HEK293T (cell line): ENCODE data around the gene PCSK2.
A peak's percentile ranks its signal among the peaks of the same experiment; 100 is the strongest.

Experiments
- CTCF ChIA-PET: fragments of 350-600 bp; formaldehyde crosslinking; extraction: SDS; loops from one replicate; lab custom pipeline; 2021; ENCODE audit warnings: antibody characterized with exemption, inconsistent platforms; lab: Yijun Ruan, JAX
- POLR2A ChIA-PET: fragments of 350-600 bp; formaldehyde crosslinking; extraction: SDS; loops from one replicate; lab custom pipeline; 2020; ENCODE audit warnings: antibody characterized with exemption, inconsistent platforms; lab: Yijun Ruan, JAX
- DNase-seq: peaks from one replicate; pipeline ENCODE4 v3.0.0; 2012; ENCODE audit warnings: mixed read lengths; ENCODE audit errors: extremely low spot score
- ARNT ChIP-seq: fragments of 450-650 bp; IDR thresholded peaks from 2 replicates; pipeline ENCODE4 v1.6.1; 2017; ENCODE audit warnings: mild to moderate bottlenecking
- BHLHE40 ChIP-seq: fragments of 450-650 bp; IDR thresholded peaks from 2 replicates; pipeline ENCODE4 v1.6.1; 2016; ENCODE audit warnings: mild to moderate bottlenecking, moderate library complexity, borderline replicate concordance
- CTBP1 ChIP-seq: fragments of 450-650 bp; IDR thresholded peaks from 2 replicates; pipeline ENCODE4 v1.6.1; 2016; ENCODE audit warnings: borderline replicate concordance
- ELF4 ChIP-seq: fragments of 450-650 bp; IDR thresholded peaks from 2 replicates; pipeline ENCODE4 v1.6.1; 2017; ENCODE audit warnings: antibody characterized with exemption
- FOXA1 ChIP-seq: fragments of 450-650 bp; IDR thresholded peaks from 2 replicates; pipeline ENCODE4 v1.6.1; 2016; ENCODE audit warnings: mild to moderate bottlenecking
- FOXK2 ChIP-seq: fragments of 450-650 bp; IDR thresholded peaks from 2 replicates; pipeline ENCODE4 v1.6.1; 2016; ENCODE audit warnings: mild to moderate bottlenecking
- FOXM1 ChIP-seq: fragments of 450-650 bp; IDR thresholded peaks from 2 replicates; pipeline ENCODE4 v1.6.1; 2017; ENCODE audit warnings: mild to moderate bottlenecking, borderline replicate concordance
- HDGF ChIP-seq: fragments of 450-650 bp; IDR thresholded peaks from 2 replicates; pipeline ENCODE4 v1.6.1; 2017; ENCODE audit warnings: antibody characterized with exemption, borderline replicate concordance
- L3MBTL2 ChIP-seq: fragments of 450-650 bp; conservative IDR thresholded peaks from 2 replicates; pipeline ENCODE4 v1.6.1; 2016; ENCODE audit warnings: mild to moderate bottlenecking
- LEF1 ChIP-seq: fragments of 450-650 bp; IDR thresholded peaks from 2 replicates; pipeline ENCODE4 v1.6.1; 2017; ENCODE audit warnings: mild to moderate bottlenecking, borderline replicate concordance
- NFRKB ChIP-seq: fragments of 450-650 bp; IDR thresholded peaks from 2 replicates; pipeline ENCODE4 v1.6.1; 2016; ENCODE audit warnings: mild to moderate bottlenecking, moderate library complexity
- SP1 ChIP-seq: fragments of 450-650 bp; IDR thresholded peaks from 2 replicates; pipeline ENCODE4 v1.6.1; 2017
- SUZ12 ChIP-seq: fragments of 450-650 bp; IDR thresholded peaks from 2 replicates; pipeline ENCODE4 v1.6.1; 2016; ENCODE audit warnings: mild to moderate bottlenecking
- TARDBP ChIP-seq: fragments of 450-650 bp; IDR thresholded peaks from 2 replicates; pipeline ENCODE4 v1.6.1; 2016
- ZNF384 ChIP-seq: fragments of 450-650 bp; IDR thresholded peaks from 2 replicates; pipeline ENCODE4 v1.6.1; 2016
- TF ChIP-seq, protein P1 (sequence below): fragments of 450-650 bp; IDR thresholded peaks from 2 replicates; pipeline ENCODE4 v1.6.1; 2016

PCSK2 gene

DNA sequence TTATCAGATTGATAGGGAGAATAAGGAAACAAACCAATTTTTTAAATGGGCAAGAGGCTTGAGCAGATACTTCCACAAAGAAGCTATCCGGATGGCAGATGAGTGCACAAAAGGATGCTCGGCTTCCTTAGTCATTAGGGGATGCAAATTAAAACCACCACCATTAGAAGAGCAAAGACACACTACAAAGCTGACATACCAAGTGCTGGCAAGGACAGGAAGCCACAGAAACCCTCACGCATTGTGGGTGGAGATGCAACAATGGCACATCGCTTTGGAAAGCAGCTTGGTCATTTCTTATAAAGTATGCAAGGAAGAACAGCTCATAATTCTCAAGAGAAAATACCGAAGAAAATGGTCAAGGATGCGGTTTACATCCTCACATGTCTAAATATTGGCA is 284.6 kb downstream of the PCSK2 start:
- CTCF ChIA-PET: no interaction called here
- no peak for DNase-seq
- TF ChIP-seq HDGF: no peak
- TF ChIP-seq FOXK2: no peak
- TF ChIP-seq ZNF384: no peak
- TF ChIP-seq ARNT: no peak
- TF ChIP-seq FOXM1: no peak
- TF ChIP-seq LEF1: no peak
- TF ChIP-seq, protein P1, sequence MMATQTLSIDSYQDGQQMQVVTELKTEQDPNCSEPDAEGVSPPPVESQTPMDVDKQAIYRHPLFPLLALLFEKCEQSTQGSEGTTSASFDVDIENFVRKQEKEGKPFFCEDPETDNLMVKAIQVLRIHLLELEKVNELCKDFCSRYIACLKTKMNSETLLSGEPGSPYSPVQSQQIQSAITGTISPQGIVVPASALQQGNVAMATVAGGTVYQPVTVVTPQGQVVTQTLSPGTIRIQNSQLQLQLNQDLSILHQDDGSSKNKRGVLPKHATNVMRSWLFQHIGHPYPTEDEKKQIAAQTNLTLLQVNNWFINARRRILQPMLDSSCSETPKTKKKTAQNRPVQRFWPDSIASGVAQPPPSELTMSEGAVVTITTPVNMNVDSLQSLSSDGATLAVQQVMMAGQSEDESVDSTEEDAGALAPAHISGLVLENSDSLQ: no peak
- TF ChIP-seq BHLHE40: no peak
- no peak for TF ChIP-seq SP1
- no peak for TF ChIP-seq FOXA1
- TF ChIP-seq SUZ12: no peak
- no peak for TF ChIP-seq CTBP1
- TF ChIP-seq L3MBTL2: no peak
- POLR2A ChIA-PET: no interaction called here

DNA sequence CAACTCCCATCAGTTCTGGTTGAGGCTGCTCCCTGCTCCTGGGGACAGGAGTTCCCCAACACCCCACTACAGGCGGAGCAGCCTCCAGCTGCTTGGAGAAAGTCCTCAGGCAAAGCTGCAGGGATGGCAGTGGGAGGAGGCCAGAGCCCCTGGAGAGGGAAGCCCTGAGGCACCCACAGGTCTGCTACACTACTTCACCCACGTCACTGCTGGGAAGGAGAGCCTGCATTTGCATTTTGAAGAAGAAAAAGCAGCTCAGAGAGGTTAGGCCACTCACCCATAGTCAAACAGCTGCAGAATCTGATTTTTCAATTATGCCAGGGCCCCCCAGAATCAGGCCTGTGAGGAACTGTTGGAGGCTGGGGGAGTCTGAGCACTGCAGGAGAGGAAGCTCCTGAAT is 287.1 kb downstream of the PCSK2 start:
- CTCF ChIA-PET: interaction anchor here (0.9 kb wide), 1 partner anchor 135 kb away, joined by 3 read pairs; no protein-coding TSS in a partner anchor
- TF ChIP-seq ARNT (no peak), TARDBP (no peak), SP1 (no peak), FOXA1 (no peak), BHLHE40 (no peak), FOXK2 (no peak), SUZ12 (no peak), CTBP1 (no peak), ZNF384 (no peak), NFRKB (no peak), HDGF (no peak), L3MBTL2 (no peak), LEF1 (no peak)
- TF ChIP-seq, protein P1: no peak
- POLR2A ChIA-PET: no interaction called here

DNA sequence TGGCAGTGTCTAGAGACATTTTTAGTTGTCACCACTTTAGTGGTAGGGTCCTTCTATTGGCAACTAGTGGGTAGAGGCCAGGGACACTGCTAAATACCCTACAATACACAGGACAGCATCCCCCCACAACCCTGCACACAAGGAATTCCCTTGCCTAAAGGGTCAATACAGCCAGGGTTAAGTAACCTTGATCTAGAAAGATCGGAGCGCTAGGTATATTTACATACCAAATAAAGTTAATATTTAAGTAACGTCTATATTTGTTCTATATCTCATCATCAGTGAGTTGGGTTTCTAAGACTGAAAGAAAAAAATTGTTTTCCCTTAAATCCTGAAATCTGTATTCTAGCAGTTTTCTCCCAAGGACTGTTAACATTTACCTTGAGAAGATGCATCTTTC is 288.2 kb downstream of the PCSK2 start:
- CTCF ChIA-PET: no interaction called here
- no peak for TF ChIP-seq L3MBTL2
- TF ChIP-seq ARNT: no peak
- TF ChIP-seq FOXA1: no peak
- TF ChIP-seq HDGF: no peak
- no peak for TF ChIP-seq TARDBP
- TF ChIP-seq, protein P1: no peak
- TF ChIP-seq FOXK2: no peak

More for the DNA sequence above, 287.1 kb downstream of the PCSK2 start:
- DNase-seq: no peak

DNA sequence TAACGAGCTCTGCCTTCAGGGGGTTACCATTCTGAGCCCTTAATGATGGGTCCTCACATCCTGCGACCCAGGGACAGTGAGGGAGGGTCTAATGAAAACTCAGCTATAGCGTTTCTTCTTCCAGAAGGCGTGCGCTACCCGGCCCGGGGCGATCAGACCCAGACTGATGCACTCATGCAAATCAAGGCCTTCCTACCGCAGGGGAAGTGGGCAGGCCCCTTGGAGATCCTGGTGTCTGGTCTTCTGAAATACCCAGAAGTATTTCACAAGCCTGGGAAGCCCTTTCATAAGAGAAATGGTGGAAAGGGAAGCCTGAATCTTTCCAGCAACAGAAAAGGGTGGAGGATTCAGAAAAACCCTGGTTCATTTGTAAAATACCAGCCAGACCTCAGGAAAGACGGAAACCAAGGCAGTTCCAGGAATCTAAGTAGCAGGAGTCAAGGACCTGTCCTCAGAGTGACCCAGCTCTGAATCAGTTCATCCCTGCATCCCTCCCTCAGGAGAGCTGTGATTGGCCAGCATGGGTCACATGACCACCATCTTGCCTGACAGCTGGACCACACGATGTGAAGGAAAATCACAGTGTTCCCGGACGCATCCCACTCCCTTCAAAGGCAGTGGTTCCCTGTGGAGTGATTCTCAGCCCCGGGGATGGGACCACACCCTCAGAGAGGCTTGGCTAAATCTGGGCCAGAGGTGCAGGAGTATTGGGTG is 291.7 kb downstream of the PCSK2 start:
- POLR2A ChIA-PET: no interaction called here
- CTCF ChIA-PET: no interaction called here
- DNase-seq: peak; percentile 39
- TF ChIP-seq ELF4 (no peak), FOXK2 (no peak), CTBP1 (no peak), SP1 (no peak), LEF1 (no peak), HDGF (no peak)

More for the DNA sequence above, 288.2 kb downstream of the PCSK2 start:
- no peak for DNase-seq
- POLR2A ChIA-PET: no interaction called here

DNA sequence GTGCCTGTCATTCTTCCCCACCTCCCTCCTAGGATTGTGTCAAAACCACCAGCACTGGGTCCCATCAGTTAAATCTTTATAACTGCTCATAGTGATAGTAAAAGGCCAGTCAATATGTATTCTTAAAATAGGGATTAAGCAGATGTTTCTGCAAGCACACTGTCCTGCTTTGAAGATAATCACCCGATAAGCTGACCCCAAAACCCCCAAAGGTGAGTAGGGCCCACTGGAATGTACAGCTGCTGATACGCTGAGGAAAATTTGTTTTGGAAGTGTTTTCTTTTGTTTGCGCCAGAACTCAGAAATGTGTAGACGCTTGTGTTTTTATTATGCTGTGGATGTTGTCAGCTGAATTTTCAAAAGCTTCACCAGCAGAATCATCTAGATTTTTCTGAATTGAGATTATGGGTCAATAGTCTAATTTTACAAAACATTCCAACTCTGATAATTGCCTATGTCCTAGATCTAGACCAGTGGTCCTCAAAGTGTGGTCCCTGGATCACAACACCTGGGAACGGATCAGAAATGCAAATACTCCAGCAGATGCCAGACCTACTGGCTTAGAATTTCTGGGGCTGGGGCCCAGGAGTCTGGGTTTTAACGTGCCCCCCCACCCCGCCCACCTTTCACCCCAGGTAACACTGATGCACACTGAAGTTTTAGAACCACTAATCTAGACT is 292.9 kb downstream of the PCSK2 start:
- ChIA-PET POLR2A (no interaction called here), CTCF (no interaction called here)
- TF ChIP-seq SP1 (no peak), ELF4 (no peak)
- DNase-seq: no peak

DNA sequence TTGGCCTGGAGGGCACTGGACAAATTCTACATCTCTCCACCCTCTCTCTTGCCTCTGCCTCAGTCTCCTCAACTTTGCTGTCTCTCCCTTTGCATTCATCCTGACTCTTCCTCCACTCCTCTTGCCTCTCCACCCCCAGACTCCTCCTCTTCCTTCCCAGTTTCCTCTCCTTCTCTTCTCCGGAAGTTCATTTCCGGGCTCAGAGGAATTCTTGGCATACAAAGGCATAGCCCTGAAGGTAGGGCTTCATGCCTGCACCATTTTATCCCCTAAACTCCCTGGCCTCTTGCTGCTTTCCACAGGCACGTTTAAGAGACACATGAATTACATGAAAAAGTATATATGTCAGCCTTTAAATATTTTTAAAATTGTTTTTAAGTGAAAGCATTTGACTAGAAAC is 293.7 kb downstream of the PCSK2 start:
- no peak for TF ChIP-seq TARDBP
- TF ChIP-seq SP1: no peak
- TF ChIP-seq FOXA1: no peak
- no peak for TF ChIP-seq ZNF384
- TF ChIP-seq BHLHE40: no peak
- TF ChIP-seq NFRKB: no peak
- TF ChIP-seq LEF1: no peak
- TF ChIP-seq FOXM1: no peak
- TF ChIP-seq ARNT: no peak
- no peak for TF ChIP-seq HDGF
- TF ChIP-seq L3MBTL2: no peak
- TF ChIP-seq, protein P1: no peak
- TF ChIP-seq FOXK2: no peak
- TF ChIP-seq SUZ12: no peak
- no peak for TF ChIP-seq ELF4
- TF ChIP-seq CTBP1: no peak
- no peak for DNase-seq
- ChIA-PET CTCF (no interaction called here), POLR2A (no interaction called here)
